Activated CD4-positive, alpha-beta T cell treated with anti-CD3 and anti-CD28 coated beads, Interleukin-2, Interleukin-6, amounts not matched to agents 100 ng/mL and 50 ng/mL, durations not matched to agents 16 hours and 8 hours (primary cell): ENCODE data around the gene GJA5.

Experiments
- DNase-seq: peaks from one replicate; pipeline ENCODE4 v3.0.0-alpha.2; 2020

GJA5 gene

DNA sequence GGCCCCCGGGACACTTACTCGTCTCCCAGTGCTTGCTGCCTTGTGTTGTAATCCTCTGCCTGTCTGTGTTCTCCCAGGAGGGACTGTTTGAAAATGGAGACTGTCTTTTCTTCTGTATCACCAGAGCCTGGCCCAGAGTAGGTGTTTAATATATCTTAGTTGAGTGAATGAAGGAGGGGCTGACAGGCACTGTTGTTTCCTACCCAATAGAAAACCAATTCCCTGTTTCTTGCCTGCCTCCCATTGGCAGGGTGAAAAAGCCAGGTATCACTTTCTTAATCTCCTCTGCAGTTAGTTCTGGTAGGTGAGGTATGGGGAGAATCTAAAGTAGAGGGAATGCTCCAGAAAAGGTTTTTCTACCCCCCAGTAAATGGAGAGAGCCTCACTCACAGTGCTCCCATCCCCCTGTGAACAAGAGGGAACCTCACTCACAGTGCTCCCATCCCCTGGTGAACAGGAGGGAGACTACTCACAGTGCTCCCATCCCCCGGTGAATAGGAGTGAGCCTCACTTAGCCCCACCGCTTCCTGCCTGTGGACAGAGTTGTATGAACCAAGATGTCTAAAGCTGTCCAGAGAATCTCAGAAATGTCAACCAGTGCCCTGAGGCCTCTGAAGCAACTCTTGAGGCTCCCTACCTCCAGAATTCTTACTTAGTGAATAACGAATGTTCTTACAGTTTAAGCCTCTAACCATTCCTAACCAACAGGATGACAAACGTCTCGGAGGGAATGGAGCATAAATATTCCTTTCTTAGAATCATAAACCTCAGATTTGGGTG, at the start of gene GJA5:
TSS of gene GJA5 (minus strand) at position 122 of the 780 bp plus-strand sequence. CDS start 1,364 bp downstream, outside the sequence.
- no peak for DNase-seq

DNA sequence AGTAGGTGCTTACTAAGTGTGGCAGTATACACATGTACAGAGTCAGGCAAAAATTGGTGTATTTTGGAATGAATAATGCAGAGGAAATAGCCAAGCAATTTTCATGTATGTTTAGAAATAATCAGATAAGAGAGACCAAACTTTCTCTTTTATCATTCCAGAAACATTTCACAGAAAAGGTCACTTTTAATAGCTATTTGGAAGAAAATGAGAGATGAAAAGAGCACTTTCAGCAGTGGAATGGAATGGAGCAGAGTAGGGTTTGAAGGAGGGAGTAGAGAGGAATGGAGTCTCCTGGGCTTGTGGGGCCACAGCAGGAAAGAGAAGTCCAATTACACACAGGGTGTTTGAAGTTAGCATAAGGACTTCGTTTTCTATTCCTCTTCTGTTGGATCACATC, 48.8 kb upstream of the GJA5 start:
- no peak for DNase-seq

DNA sequence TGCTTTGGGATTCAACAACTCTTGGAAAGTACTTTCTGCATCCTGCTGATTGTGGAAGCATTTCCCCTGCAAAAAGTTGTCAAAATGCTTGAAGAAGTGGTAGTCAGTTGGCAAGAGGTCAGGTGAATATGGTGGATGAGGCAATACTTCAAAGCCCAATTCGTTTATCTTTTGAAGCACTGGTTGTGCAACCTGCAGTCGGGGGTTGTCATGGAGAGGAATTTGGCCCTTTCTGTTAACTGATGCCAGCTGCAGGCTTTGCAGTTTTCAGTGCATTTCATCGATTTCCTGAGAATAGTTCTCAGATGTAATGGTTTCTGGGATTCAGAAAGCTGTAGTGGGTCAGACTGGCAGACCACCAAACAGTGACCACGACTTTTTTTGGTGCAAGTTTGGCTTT, 47.6 kb upstream of the GJA5 start:
- DNase-seq: no peak

DNA sequence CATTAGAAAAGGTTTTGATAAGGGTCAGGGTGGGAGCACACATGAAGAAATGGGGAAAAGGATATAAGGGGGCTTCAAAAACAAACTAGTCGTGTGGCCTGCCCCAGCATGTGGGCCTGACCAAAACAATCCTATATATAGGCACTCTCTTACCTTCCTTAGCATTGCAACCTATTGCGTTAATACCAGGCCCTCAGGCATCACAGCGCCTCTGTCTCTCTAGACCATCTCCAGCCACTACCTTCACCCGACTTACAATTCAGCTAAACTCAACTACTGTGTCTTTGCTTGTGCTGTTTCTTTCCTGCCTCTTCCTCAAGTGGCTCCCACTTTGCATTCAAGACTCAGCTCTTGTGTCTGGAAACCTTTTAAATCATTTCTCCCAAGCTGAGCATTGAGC, 47.0 kb upstream of the GJA5 start:
- no peak for DNase-seq

DNA sequence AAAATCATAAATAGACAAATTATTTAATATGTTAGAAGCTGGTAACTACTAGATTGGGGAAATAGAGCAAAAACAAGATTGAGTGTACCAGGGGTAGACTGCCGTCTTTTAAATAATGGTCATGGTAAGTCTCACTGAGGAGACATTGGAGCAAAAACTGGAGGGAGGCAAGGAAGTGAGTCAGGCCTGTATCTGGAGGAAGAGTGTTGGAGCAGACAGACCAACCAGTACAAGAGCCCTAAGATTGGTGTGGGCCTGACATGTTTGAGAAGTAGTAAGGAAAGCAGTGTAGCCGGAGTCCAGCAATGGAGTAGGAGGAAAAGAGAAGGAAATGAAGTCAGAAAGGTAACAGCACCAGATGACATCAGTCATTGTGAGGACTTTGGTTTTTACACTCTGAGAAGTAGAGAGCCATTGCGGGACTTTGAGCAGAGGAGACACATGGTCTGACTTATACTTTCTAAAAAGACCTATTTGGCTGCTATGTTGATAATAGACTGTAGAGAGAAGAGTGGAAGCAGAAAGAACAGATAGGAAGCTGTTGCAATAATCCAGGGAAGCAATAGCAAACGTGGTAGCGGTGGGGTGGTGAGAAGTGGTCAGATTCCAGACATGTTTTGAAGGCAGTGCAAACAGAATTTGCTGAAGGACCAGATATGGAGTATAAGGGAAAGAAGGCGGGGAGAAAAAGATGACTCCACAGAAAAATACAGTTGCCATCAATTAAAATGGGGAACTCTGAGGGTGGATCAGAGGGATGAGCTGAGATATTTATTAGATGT, 44.7 kb upstream of the GJA5 start:
- DNase-seq: no peak

DNA sequence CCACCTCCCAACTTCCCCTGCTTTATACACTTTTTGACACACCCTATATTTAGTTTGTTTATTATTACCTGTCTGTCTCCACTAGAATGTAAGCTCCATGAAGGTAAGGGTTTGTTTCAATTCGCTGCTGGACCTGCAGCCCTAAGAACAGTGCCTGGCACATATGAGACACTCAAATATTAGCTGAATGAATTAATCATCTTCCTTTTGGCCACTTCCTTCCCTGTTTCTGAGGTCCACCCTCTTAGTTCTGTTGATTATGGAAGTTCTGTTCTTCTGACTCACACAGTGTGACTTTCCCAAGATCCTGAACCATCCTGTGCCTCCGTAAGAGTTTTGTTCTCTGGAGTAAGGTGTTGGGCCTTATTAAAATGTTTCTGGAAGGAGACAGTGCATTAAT, 40.4 kb upstream of the GJA5 start:
- DNase-seq: no peak

DNA sequence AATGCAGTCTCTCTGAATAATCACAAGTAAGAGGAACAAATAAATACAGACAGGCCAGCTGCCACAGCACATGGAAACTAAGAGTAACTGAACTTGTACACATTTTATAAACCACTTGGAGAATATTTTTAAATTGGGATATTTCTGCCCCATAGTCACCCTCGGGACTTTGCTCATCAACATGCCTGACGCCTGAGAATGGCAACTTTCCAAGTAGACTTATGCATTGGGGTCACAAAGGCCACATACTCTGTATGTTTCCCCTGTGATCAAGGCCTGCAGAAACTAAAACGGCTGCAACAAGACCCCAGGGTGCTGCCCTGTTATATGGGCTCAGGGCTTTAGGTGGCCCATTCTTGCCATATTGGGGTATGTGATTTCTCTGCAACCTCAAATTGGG, 38.3 kb upstream of the GJA5 start:
- no peak for DNase-seq

DNA sequence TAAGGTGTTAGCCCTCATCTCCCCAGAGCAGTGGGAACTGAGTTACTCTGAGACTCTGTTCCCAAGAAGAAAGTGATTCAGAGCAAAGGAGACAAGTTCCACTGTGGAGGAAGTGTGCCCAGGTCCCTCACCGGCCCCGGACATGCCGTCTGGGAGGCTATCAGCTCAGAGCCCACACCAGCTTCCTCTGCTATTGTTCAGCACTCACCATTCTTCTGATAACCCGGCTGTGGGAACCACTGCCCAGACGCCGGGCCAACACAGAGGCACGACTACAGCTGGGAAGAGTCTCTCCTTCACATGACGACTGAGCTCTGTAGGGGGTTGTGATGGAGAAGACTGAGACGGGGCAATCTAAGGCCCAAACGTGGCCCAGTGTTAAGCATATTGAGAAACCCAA, 34.2 kb upstream of the GJA5 start:
- DNase-seq: no peak

DNA sequence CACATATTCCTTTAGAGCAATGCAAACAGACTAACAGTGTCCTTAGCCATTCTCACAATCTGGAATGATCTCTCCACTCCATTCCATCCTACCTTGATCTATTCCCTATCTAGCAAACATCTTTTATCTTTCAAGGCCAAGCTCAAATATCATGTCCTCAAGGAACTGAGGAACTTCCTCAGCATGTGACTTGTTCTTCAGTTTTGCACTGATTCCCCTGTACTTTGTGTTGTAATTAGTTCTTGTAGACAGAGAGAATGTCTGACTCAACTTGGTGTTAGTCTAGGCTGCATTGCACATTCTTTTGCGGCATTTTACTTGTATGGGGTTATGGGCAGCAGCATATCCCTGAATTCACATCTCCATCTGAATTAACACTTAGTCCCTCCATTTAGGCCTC, 31.5 kb upstream of the GJA5 start:
- no peak for DNase-seq

DNA sequence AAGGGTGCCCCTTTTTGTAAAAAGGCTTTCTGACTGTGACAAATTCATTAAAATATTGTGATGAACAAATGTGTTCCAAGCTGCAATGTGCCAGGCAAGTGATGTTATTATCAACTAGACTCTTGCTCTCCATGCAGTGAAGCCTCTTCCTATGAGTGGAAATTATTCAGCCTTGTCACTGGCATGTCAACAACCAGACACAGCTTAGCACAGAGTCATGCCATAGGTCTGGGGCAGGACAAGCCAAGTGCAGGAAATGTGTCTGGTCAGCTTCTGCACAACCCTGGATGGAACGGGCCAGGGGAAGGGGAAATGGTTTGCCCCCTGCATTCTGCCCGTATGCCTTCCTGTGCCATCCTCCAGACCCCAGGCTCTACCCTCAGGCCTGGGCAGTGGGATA, 27.4 kb upstream of the GJA5 start:
- DNase-seq: no peak

DNA sequence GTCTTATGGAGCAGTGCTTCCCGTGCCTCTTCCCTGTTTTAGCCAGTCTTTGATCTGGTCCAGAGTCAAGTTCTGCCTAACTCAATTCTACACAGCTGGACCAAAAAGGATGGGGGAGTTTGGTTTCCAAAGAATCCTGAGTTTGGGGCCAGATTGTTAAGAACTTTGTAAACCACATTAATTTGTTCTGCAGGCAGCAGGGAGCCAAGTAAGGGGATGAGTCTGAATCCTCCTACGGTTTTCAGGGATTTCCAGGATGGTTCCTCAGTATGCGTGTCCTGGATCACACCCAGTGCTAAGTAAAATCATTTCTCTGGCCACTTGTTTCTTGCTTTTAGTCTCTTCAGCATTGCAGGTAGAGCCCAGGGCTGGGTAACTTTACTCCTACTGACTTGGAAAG, 26.1 kb upstream of the GJA5 start:
- no peak for DNase-seq

DNA sequence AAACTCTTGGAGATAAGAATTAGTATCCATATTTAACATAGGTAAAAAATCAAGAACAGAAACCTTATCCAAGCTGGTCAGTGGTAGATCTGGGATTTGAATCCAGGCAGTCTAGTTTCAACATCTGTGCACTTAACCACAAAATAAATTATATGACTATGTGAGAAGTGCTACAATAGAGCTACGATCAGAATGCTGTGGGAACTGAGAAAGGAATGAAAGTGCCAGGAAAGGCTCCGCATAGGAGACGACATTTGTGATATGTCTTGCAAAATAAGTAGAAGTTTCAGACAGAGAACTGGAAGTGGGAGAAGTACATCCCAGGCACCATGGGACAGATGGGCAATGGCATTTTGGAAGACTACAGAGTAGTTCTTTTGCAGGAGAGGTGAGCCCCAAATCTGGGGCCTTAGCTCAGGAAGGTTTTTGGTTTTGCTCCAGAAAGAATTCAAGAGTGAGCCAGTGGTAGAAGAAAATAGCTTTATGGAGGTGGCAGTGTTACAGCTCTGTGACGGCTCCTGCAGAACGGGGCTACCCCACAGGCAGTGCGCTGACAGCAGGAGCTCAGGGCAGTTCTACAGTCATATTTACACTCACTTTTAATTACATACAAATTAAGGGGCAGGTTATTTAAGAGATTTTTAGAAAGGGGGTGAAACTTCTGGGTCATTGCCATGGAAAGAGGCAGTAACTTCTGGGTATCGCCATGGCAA, 25.5 kb upstream of the GJA5 start:
- DNase-seq: no peak

DNA sequence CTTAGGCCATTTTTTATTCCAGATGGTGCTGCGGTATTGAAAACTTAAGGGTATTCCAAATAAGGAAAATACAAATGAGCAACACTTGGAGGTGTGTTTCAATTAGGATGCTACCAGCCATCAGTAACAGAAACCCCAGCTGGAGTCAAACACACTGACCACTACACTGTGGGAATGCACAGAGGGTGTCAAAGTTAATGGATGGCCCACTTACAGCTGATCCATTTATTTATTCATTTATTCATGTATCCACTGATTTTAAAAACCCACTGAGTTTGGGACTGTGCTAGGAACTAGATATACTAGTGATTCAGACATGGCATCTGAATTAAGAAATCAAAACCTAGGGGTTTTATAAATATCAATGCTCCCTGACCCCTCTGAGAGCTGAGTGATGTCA, 24.5 kb upstream of the GJA5 start:
- DNase-seq: no peak

DNA sequence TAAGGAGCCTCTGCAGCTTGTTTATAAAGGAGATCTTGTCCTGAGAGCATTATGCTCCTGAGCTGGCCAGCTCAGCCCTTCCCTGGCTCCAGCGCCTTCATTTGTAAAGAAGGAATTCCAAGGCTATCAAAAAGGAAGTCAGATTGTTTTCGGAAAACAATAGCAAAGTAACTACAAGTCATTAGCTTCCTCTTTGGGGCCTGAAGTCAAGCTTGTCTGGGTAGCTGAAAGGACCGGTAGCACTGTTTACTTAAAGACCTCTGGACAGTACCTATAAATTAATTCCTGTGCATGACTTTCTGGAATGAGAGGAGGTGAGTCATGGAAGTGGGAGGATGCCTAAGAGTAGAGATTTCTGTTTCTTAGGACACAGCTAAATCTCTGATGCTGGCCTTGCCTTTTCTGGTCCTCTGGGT, 20.7 kb upstream of the GJA5 start:
- DNase-seq: no peak

DNA sequence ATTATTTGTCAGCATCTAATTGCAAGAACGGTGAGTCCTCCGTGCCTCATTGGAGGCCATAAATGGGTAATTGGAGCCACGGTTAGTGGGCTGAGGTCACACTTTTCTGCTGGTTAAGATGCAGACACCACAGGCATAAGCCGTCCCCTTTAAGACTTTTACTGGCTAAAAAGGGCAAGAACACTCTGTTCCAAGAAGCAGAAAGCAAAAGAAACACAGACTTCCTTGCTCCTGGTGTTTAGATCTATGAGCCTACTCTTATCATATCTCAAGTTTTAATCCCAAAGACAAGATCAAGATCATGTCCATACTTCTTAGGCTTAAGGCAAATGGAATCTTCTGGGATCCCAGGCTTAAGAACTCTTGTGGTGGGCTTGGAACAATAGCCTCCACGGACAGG, 17.3 kb upstream of the GJA5 start:
- DNase-seq: no peak

DNA sequence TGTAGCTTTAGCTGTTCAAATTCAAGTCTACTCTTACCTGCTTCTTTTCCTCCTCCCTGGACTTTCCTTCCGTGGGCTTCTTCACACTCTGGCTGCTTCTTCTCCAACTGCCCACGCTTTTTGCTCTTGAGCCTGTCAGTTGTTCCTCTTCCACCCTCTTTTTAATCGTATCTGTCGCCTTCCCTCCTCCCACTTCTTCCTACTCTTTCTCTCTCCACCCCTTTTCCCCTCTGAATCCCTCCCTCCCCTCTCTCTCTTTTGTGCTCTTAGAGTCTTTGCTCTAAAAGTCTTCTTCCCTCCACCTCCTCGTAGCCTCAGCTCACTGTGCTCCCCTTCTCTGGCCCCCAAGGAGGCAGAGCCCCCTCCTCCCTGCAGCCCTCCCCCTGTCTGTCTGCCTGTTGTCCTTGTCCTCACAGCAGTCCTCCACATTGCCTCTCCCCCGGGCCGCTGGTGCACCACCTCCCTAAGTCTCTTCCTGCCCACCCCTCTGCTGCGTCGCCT, 12.9 kb upstream of the GJA5 start:
- no peak for DNase-seq

DNA sequence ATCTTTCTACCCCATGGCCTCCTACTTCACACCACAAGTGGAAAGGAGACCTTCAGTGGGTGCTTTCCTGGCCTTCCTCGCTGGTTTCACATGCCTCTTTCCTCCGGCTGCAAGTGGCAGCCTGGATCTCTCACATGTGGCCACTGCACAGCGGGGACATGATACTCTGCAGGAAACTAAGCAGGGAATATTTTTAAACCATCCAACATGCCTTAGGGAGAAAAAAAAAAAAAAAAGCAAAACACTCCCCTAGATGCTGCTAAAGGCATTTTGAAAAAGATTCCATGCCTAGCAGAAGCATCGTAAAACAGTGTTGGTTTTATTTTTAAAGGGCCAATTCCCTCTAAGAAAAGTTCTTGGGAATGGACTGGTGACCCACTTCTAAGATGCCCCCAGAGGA, 12.2 kb upstream of the GJA5 start:
- DNase-seq: no peak

DNA sequence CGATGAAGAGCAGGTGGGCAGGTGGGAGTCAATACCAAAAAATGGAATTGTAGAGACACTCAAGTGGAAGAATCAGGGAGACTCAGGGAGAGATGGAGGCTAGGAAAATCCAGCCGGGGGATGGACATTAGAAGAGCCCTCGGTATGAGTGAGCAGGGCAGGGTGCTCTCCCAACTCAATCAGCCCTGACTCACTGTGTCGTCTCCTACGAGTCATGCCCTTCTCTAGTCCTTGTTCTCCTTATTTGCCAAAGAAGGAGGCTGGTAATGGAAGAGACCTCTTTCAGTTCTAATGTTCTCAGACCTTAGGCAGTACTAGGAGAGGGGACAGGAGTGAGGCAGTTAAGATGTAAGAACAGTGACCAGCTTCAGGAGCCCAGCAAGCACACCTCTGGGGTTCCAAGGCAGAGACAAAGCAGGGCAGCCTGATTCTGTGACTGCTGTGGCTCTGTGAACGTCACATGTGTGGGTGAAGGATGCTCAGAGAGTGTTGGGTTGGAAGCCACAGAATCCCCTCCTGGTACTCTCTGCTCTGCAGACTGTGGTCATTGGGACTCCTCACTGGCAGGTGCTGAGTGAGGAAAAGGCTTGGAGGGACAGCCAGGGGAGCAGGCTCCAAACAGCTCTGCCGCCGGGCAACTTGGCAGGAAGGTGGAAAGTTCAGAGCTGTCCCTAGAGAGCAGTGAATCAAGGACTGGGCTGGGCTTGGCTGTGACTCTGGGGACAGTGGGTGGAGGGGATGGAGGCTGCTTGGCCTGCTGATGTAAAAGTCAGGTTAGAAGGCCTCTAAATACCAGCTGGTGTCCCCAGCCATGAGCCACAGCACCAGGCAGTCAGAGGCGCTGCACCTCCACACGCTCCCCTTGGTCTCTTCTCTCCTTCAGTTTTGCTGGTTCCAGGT, 11.1 kb upstream of the GJA5 start:
- DNase-seq: no peak

DNA sequence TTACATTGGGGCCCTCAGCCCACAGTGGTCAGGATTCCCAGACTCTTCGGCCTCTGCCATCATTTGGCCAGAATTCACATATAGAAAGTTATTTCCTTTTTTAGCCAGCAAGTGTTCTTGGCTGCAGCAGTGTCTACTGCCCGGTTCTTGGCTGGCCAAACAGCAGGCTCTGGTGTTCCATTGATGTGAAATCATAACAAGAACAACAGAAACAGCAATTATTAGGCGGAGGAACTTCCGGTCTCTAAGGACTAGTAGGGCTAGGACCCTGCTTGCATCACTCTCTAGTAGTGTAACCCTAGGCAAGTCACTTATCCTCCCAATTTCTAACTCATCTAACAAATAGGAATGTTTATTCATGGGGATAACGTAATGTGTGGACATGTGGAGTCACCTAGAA, 8.7 kb upstream of the GJA5 start:
- DNase-seq: no peak

DNA sequence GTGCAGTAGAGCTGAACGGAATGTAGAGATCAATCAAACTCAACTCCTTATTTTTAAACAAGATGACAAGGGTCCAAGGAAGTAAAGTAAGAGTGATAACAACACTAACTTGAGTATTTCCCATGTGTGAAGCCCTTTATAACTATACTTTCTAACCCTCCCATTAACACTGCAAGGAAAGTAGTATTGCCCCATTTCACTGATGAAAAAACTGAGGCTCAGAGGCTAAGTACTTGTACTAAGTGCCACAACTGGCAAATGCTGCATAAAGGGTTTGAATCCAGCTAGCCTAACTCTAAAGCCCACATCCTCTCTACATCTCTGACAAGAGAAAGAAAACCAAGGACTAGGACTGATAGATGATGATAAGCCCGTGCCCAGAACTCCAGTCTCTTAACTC, 8.2 kb upstream of the GJA5 start:
- no peak for DNase-seq

DNA sequence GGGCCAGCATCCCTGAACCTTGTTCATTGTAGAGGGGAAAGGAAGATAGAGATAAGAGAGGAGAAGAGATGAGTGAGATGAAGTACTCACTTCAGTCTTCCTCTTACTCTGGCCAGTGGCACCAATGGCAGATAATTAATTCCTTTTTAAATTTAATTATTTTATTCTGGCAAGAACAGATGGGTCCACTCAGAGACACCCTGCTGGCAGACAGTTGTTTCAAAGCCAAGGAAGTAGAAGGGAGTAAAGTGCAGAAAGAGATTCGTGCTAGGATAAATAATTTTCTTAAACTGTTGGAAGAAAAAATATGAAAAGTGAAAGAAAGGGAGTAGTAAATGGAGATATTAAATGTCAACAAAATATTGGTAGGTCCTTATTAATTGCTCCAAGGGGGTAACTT, 7.7 kb upstream of the GJA5 start:
- DNase-seq: no peak

DNA sequence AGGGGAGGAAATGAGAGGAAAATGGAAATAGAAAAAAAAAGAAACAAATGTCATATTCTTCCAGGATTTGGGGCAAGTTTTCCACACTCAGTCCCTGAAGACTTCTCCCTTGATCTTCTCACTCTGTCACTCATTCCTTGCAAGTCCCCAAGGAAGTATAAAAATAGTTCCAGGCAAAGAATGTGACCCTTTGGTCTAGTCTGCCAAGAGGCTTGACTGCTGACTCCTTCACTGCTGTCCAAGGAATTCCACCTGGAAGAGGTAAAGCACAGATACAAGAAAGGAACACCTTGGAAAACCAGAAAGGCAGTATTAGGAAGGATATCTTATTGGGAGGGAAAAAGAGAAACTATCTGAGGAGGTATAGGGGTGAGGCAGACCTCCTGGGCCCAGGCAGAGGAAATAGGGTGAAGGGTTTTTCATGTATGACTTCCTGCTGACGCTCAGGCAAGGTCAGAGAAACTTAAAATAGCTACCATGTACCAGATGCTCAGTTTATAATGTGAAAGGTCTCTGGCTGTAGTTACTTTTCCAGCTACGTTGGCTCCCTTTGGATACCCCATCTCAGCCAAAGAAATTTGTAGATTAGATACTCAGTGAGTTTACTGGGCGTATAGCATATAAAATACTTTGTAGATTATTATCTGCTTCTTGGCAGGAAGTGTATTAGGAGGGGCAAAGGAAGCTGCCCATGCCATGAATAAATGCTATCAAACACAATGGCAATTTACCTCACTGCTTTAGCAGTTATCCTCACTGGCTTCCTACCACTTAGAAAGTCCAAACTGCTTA, 2.0 kb upstream of the GJA5 start:
- no peak for DNase-seq
